Measurements from ENCODE around the gene ITM2C.

Gene ITM2C

DNA sequence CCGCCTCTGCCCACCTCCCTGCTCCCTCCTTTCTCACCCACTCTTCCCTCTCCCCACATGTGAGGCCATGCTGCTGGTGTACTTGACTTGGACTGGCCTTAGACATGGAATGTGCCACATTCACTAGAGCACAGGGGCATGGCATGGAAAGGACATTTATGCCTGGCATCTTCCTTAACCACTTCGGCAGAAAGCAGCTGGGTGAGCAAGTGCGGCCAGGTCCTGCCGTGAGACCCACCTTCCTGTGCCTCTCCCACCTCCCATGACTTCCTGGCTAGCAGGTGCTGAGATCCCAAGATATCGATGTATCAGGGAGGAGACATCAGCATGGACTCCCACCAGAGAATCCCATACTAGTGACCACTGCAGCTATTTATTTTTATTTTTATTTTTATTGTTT lies 47.3 kb downstream of the ITM2C start:
- TF ChIP-seq FOXP2 (optimal IDR thresholded peaks at IDR 0.05; ENCODE audit: borderline replicate concordance, extremely low read depth, extremely low read length, insufficient read depth) (no peak), TAF1 (IDR thresholded peaks at IDR 0.05; ENCODE audit: borderline replicate concordance, insufficient read depth, low read length) (no peak)

DNA sequence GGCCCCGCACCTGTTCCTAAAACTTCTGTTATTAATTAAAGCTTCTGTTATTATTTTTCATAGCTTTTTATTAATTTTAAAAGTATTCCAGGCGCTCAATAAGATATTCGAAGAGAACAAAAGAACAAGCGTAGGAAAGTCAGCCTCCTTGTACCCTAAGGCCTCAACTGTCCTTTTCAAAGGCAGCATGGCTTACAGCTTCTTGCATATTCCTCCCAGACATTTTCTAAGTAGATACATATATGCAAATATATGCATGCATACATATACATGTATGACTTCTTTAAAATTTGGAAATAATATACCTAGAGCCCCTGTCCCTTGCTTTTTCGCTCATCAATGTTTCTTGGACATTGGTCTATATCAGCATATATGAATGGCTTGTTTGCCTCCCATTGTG lies 48.0 kb downstream of the ITM2C start:
- TF ChIP-seq TAF1 (IDR thresholded peaks at IDR 0.05; ENCODE audit: borderline replicate concordance, insufficient read depth, low read length) (no peak), POLR2AphosphoS5 (IDR thresholded peaks at IDR 0.05; ENCODE audit: low read depth, low read length) (no peak), FOXP2 (optimal IDR thresholded peaks at IDR 0.05; ENCODE audit: borderline replicate concordance, extremely low read depth, extremely low read length, insufficient read depth) (no peak), SIN3A (IDR thresholded peaks at IDR 0.05; ENCODE audit: borderline replicate concordance, insufficient read depth, low read length) (no peak)
- TF ChIP-seq, protein P1, sequence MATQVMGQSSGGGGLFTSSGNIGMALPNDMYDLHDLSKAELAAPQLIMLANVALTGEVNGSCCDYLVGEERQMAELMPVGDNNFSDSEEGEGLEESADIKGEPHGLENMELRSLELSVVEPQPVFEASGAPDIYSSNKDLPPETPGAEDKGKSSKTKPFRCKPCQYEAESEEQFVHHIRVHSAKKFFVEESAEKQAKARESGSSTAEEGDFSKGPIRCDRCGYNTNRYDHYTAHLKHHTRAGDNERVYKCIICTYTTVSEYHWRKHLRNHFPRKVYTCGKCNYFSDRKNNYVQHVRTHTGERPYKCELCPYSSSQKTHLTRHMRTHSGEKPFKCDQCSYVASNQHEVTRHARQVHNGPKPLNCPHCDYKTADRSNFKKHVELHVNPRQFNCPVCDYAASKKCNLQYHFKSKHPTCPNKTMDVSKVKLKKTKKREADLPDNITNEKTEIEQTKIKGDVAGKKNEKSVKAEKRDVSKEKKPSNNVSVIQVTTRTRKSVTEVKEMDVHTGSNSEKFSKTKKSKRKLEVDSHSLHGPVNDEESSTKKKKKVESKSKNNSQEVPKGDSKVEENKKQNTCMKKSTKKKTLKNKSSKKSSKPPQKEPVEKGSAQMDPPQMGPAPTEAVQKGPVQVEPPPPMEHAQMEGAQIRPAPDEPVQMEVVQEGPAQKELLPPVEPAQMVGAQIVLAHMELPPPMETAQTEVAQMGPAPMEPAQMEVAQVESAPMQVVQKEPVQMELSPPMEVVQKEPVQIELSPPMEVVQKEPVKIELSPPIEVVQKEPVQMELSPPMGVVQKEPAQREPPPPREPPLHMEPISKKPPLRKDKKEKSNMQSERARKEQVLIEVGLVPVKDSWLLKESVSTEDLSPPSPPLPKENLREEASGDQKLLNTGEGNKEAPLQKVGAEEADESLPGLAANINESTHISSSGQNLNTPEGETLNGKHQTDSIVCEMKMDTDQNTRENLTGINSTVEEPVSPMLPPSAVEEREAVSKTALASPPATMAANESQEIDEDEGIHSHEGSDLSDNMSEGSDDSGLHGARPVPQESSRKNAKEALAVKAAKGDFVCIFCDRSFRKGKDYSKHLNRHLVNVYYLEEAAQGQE (IDR thresholded peaks at IDR 0.05; ENCODE audit: insufficient read depth in 1 of 2, low read depth in 2 of 2, low read length in 2 of 2), result no peak

DNA sequence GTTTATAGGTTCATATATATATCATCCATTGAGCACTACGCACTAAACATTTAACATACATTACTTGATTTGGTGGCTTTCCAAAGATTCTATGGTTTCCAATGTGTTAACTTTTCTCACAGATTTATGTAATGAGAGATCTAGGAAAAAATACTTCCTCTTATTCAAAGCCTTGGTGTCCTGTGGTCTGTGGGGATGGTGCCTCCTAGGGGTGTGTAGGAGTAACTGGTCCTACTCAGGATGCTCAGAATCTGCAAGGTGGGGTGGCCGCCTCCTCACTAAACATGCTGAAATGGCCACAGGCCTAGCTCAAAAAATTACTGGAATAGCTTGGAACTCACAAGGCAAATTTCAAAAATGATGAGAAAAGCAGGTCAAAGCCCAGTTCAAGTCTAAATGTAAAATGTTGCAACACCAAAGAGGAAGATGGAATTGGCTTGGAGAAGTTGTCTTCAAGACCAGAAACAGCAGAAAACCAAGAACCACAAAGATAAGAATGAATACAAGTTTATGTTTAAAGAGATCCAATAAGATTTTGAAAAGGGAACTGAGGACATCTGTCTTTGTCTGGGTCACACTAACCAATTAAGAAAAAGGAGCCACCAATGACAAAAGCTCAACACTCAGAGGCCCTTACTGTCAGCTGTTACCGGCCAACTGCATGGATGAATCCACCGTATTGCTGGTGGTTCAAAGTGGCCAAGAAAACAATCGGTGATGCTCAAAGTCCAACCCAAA lies 48.8 kb downstream of the ITM2C start:
- TF ChIP-seq TAF1 (IDR thresholded peaks at IDR 0.05; ENCODE audit: borderline replicate concordance, insufficient read depth, low read length), result no peak
- TF ChIP-seq, protein P1 (IDR thresholded peaks at IDR 0.05; ENCODE audit: insufficient read depth in 1 of 2, low read depth in 2 of 2, low read length in 2 of 2), result no peak

DNA sequence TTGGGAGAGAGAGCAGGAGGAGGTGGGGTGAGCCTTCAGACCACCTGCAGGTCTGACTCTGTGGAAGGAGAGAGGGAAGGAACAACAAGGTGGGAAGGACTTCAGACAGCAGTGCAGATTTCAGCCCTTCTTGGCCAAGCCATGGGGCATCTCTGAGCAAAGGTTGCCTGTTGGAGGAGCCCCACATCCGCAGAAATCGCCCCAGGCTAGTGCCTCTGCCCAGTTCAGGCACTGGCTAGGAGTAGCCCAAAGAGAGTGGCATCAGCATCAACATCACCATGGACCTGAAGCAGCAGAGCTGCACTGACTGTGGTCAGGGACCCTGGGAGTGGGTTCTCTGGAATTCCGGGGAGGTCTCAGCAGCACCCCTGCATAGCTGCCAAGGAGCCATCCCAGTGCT lies 50.1 kb downstream of the ITM2C start:
- TF ChIP-seq POLR2AphosphoS5 (IDR thresholded peaks at IDR 0.05; ENCODE audit: low read depth, low read length), result no peak
- TF ChIP-seq, protein P1 (IDR thresholded peaks at IDR 0.05; ENCODE audit: insufficient read depth in 1 of 2, low read depth in 2 of 2, low read length in 2 of 2), result no peak
- no peak for TF ChIP-seq TAF1 (IDR thresholded peaks at IDR 0.05; ENCODE audit: borderline replicate concordance, insufficient read depth, low read length)
- no peak for TF ChIP-seq SIN3A (IDR thresholded peaks at IDR 0.05; ENCODE audit: borderline replicate concordance, insufficient read depth, low read length)
- TF ChIP-seq FOXP2 (optimal IDR thresholded peaks at IDR 0.05; ENCODE audit: borderline replicate concordance, extremely low read depth, extremely low read length, insufficient read depth), result no peak

DNA sequence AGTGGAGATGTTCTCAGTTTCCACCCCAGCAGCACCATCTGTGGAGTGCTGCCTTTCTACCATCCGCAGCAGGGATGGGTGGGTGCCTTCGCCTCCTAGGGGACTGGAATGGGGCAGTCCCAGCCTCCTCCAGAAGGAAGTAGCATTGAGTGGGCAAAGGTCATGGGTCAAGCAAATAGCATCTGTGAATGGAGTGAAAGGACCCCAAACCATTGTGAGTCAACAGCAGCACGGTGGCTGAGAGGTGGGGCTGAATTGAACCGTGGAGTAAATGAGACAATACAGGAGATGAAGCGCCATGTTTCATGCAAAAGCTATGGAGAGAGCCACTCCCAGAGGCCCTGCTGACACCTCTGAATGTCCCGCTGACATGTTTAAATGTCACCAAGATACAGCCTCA lies 50.6 kb downstream of the ITM2C start:
- TF ChIP-seq TAF1 (IDR thresholded peaks at IDR 0.05; ENCODE audit: borderline replicate concordance, insufficient read depth, low read length), result no peak
- TF ChIP-seq, protein P1 (IDR thresholded peaks at IDR 0.05; ENCODE audit: insufficient read depth in 1 of 2, low read depth in 2 of 2, low read length in 2 of 2), result no peak
- TF ChIP-seq SIN3A (IDR thresholded peaks at IDR 0.05; ENCODE audit: borderline replicate concordance, insufficient read depth, low read length), result no peak
- no peak for TF ChIP-seq FOXP2 (optimal IDR thresholded peaks at IDR 0.05; ENCODE audit: borderline replicate concordance, extremely low read depth, extremely low read length, insufficient read depth)
- TF ChIP-seq POLR2AphosphoS5 (IDR thresholded peaks at IDR 0.05; ENCODE audit: low read depth, low read length), result no peak

Measured in PFSK-1 (cell line).